ENCODE measurements around the gene IFRD2. TPM values are rescaled to one million over a fixed set of nuclear protein-coding genes. Genes with fewer than 3 reads are reported as not detected.
A peak's percentile ranks its signal among the peaks of the same experiment; 100 is the strongest.
"Not testable (repeated sequence)": the region's sequence is repeated elsewhere in the genome, so short reads cannot be mapped to it uniquely, and the experiment has no call there.

IFRD2 gene
- total RNA-seq, 2 experiments from 2014 or later = 30.0 to 30.4 TPM

DNA sequence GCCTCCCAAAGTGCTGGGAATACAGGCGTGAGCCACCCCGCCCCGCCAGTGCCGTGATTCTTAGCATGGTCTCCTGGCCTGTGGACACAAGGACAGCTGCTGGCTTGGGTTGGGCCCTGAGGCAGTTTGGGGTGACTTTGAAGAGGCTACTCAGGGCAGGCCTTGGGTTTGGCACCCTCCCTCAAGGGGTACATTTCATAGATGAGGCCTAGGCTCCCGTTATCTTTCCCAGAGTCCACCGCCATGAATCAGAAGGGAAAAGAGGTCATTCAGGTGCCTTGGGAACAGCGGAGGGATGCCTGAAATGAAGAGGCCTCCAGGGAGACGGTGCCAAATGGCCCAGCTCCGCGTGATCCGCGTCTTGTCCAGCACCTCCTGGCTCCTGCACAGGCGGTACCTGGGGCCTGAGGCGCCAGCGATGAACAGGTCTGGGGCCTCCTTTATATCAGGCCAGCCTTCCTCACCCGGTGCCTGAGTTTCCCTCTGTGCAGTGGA is 46.9 kb downstream of the IFRD2 start:
- no peaks in the 10 kb centered on the region for H3K27me3 ChIP-seq (ENCODE audit: control insufficient read depth in 1 of 2, insufficient read depth in 2 of 2, low read length in 2 of 2)
- H3K9me3 ChIP-seq (ENCODE audit: control insufficient read depth in 1 of 2, insufficient read depth in 1 of 2, low read length in 2 of 2) = no peaks in the 10 kb centered on the region
- CTCF ChIA-PET = interaction anchor here (2.2 to 5.9 kb wide), 2 partner anchors 17 to 50 kb away, joined by 53 to 71 read pairs; no protein-coding TSS in a partner anchor
- no peaks in the 10 kb centered on the region for H3K9me3 Mint-ChIP-seq
- POLR2A ChIA-PET = interaction anchor here (2.4 to 7.4 kb wide), 2 partner anchors 18 to 47 kb away, joined by 7 to 55 read pairs; partner anchors contain the start of gene IFRD2
- peak overlapping the region; percentile 83 for H3K4me3 Mint-ChIP-seq
- peak overlapping the region; percentile 92 for H3K27ac Mint-ChIP-seq
- H3K27me3 Mint-ChIP-seq = no peaks in the 10 kb centered on the region
- TF ChIP-seq, protein P1, sequence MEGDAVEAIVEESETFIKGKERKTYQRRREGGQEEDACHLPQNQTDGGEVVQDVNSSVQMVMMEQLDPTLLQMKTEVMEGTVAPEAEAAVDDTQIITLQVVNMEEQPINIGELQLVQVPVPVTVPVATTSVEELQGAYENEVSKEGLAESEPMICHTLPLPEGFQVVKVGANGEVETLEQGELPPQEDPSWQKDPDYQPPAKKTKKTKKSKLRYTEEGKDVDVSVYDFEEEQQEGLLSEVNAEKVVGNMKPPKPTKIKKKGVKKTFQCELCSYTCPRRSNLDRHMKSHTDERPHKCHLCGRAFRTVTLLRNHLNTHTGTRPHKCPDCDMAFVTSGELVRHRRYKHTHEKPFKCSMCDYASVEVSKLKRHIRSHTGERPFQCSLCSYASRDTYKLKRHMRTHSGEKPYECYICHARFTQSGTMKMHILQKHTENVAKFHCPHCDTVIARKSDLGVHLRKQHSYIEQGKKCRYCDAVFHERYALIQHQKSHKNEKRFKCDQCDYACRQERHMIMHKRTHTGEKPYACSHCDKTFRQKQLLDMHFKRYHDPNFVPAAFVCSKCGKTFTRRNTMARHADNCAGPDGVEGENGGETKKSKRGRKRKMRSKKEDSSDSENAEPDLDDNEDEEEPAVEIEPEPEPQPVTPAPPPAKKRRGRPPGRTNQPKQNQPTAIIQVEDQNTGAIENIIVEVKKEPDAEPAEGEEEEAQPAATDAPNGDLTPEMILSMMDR (IDR thresholded peaks at IDR 0.05) = no peak
- H3K27ac ChIP-seq (ENCODE audit: low read depth in 1 of 2, low read length in 2 of 2) = peak overlapping the region; percentile 89 to 90
- peaks cover 56% of the 10 kb centered on the region for H3K36me3 ChIP-seq (ENCODE audit: insufficient read depth, low read length)
- H3K4me1 Mint-ChIP-seq (ENCODE audit: low read depth) = peaks cover 77% of the 10 kb centered on the region
- intact Hi-C loops (cut with DNase I, micrococcal nuclease) = no loop called here
- no peak for ATAC-seq (ENCODE audit: poor library complexity)
- no peak for DNase-seq
- peaks cover 100% of the 10 kb centered on the region for H3K4me1 ChIP-seq (ENCODE audit: insufficient read depth, low read length)
- H3K4me3 ChIP-seq (ENCODE audit: low read length) = peak overlapping the region; percentile 47
- H3K36me3 Mint-ChIP-seq (ENCODE audit: low read depth) = peaks cover 40% of the 10 kb centered on the region

DNA sequence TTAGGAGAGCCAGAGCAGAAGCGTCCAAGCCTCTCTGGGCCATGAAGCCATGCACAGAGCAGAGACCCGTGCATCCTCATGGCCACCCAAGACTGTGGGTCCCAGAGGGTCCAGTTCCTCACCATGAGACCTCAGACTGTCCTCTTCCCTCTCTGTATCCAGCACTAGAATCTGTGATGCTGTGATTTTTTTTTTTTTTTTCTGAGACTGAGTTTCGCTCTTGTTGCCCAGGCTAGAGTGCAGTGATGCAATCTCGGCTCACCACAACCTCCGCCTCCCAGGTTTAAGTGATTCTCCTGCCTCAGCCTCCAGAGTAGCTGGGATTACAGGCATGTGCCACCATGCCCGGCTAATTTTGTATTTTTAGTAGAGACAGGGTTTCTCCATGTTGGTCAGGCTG is 47.4 kb downstream of the IFRD2 start:
- ATAC-seq (ENCODE audit: poor library complexity); H3K27me3 Mint-ChIP-seq; H3K9me3 ChIP-seq (ENCODE audit: control insufficient read depth in 1 of 2, insufficient read depth in 1 of 2, low read length in 2 of 2); H3K4me3 ChIP-seq (ENCODE audit: low read length); intact Hi-C loops (cut with DNase I, micrococcal nuclease); H3K27me3 ChIP-seq (ENCODE audit: control insufficient read depth in 1 of 2, insufficient read depth in 2 of 2, low read length in 2 of 2); DNase-seq; H3K9me3 Mint-ChIP-seq: not testable (repeated sequence)
- POLR2A ChIA-PET = interaction anchor here (1.0 to 7.4 kb wide), 2 partner anchors 9 to 17 kb away, joined by 3 to 55 read pairs; no protein-coding TSS in a partner anchor
- Mint-ChIP-seq H3K4me1 (ENCODE audit: low read depth) (peaks cover 77% of the 10 kb centered on the region), H3K36me3 (ENCODE audit: low read depth) (peaks cover 40% of the 10 kb centered on the region), H3K4me3 (peak overlapping the region; percentile 30), H3K27ac (peak overlapping the region; percentile 92)
- CTCF ChIA-PET = interaction anchor here (4.1 to 5.9 kb wide), 2 partner anchors 18 to 50 kb away, joined by 24 to 53 read pairs; no protein-coding TSS in a partner anchor
- peaks cover 56% of the 10 kb centered on the region for H3K36me3 ChIP-seq (ENCODE audit: insufficient read depth, low read length)
- H3K4me1 ChIP-seq (ENCODE audit: insufficient read depth, low read length) = peaks cover 100% of the 10 kb centered on the region
- H3K27ac ChIP-seq (ENCODE audit: low read depth in 1 of 2, low read length in 2 of 2) = peak overlapping the region; percentile 7 to 90

DNA sequence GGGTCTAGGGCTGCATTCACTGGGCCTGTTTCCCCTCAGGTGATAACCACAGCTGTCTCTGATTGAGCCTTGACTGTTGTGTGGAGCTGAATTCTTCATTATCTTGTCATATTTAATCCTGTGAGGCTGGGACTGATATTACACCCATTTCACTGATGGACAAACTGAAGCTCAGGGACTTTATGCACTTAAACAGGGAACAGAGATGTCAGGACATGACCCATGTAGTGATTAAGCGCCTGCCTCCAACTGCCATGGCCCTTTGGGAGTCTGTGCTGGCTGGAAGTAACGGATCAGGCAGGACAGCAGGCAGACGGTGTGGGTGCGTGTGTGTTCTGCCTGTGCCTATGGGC is 48.7 kb downstream of the IFRD2 start:
- H3K27ac Mint-ChIP-seq = peak overlapping the region; percentile 92
- H3K4me3 ChIP-seq (ENCODE audit: low read length) = peak overlapping the region; percentile 13
- H3K27me3 ChIP-seq (ENCODE audit: control insufficient read depth in 1 of 2, insufficient read depth in 2 of 2, low read length in 2 of 2) = no peaks in the 10 kb centered on the region
- intact Hi-C loops (cut with DNase I, micrococcal nuclease) = no loop called here
- DNase-seq = no peak
- ATAC-seq (ENCODE audit: poor library complexity) = no peak
- peaks cover 43% of the 10 kb centered on the region for H3K36me3 Mint-ChIP-seq (ENCODE audit: low read depth)
- peaks cover 100% of the 10 kb centered on the region for H3K4me1 ChIP-seq (ENCODE audit: insufficient read depth, low read length)
- H3K9me3 ChIP-seq (ENCODE audit: control insufficient read depth in 1 of 2, insufficient read depth in 1 of 2, low read length in 2 of 2) = no peaks in the 10 kb centered on the region
- TF ChIP-seq, protein P1 (IDR thresholded peaks at IDR 0.05) = no peak
- no peaks in the 10 kb centered on the region for H3K27me3 Mint-ChIP-seq
- H3K4me3 Mint-ChIP-seq = peak overlapping the region; percentile 46
- peaks cover 81% of the 10 kb centered on the region for H3K4me1 Mint-ChIP-seq (ENCODE audit: low read depth)
- no peaks in the 10 kb centered on the region for H3K9me3 Mint-ChIP-seq
- ChIA-PET CTCF (interaction anchor here (1.5 to 5.9 kb wide), 3 partner anchors 13 to 49 kb away, joined by 4 to 53 read pairs (median 24); no protein-coding TSS in a partner anchor), POLR2A (interaction anchor here (0.8 to 7.4 kb wide), 3 partner anchors 8 to 16 kb away, joined by 3 to 55 read pairs (median 3); no protein-coding TSS in a partner anchor)
- H3K36me3 ChIP-seq (ENCODE audit: insufficient read depth, low read length) = peaks cover 59% of the 10 kb centered on the region
- peak overlapping the region; percentile 80 to 87 for H3K27ac ChIP-seq (ENCODE audit: low read depth in 1 of 2, low read length in 2 of 2)
